GM12878 (cell line): ENCODE measurements around the gene PDZD7. TPM values are rescaled to one million over a fixed set of nuclear protein-coding genes. Genes with fewer than 3 reads are reported as not detected.

Experiments used
- BRCA1 ChIP-seq: IDR thresholded peaks from 2 replicates; pipeline ENCODE4 v1.6.1; 2011; ENCODE audit warnings: low read depth, low read length, improper control_type of control experiment
- CEBPZ ChIP-seq: fragments of 150-350 bp; IDR thresholded peaks from 2 replicates; pipeline ENCODE4 v1.6.1; 2016; ENCODE audit warnings: low read depth, low read length
- EGR1 ChIP-seq, 2 experiments: IDR thresholded peaks; 1 replicate in 1 of 2; 2 replicates in 1 of 2; pipeline ENCODE4 v1.6.1; 2011 to 2012; ENCODE audit warnings: low read depth in 2 of 2, low read length in 2 of 2, borderline replicate concordance in 1 of 2, mild to moderate bottlenecking in 1 of 2, moderate library complexity in 1 of 2
- ELK1 ChIP-seq: IDR thresholded peaks from 2 replicates; pipeline ENCODE4 v1.6.1; 2012; ENCODE audit warnings: low read depth, low read length, improper control_type of control experiment
- ETV6 ChIP-seq, 2 experiments: fragments of 450-650 bp in 1 of 2; IDR thresholded peaks in 1 of 2; conservative IDR thresholded peaks in 1 of 2; 2 replicates each; pipeline ENCODE4 v1.6.1; 2014; ENCODE audit warnings: antibody characterized with exemption in 1 of 2, borderline replicate concordance in 1 of 2, low read depth in 1 of 2, mild to moderate bottlenecking in 1 of 2, moderate library complexity in 1 of 2
- PRDM15 ChIP-seq: fragments of 450-650 bp; formaldehyde crosslinking; IDR thresholded peaks from 2 replicates; pipeline ENCODE4 v1.4.0; 2020; ENCODE audit warnings: mild to moderate bottlenecking, moderate library complexity
- ZBED1 ChIP-seq: IDR thresholded peaks from 2 replicates; pipeline ENCODE4 v1.6.1; 2016; ENCODE audit warnings: borderline replicate concordance
- ZBTB40 ChIP-seq: fragments of 450-650 bp; IDR thresholded peaks from 2 replicates; pipeline ENCODE4 v1.6.1; 2016; ENCODE audit warnings: mild to moderate bottlenecking, moderate library complexity, borderline replicate concordance
- polyA plus RNA-seq, 11 experiments: library from polyadenylated mRNA; depleted of rRNA in 4 of 11; unstranded in 6 of 11; stranded (reverse) in 5 of 11; fragments of >200 nt; fragmentation: Nextera tagmentation in 4 of 11; fragmentation: Illumina TruSeq in 1 of 11; extraction: Ambion mirVana in 4 of 11; extraction: Trizol in 1 of 11; gene quantifications; 1 replicate in 1 of 11; 2 replicates in 10 of 11; pipeline versions ENCODE4 v1.2.1 to v1.2.3, GENCODE V29; 2011 to 2016; ENCODE audit warnings: inconsistent platforms in 2 of 11, missing spikeins in 2 of 11, low read depth in 1 of 11
- total RNA-seq, 4 experiments: library from RNA; depleted of rRNA in 3 of 4; stranded (reverse); fragments of >200 nt in 3 of 4; fragmentation: Illumina TruSeq in 1 of 4; extraction: Trizol in 1 of 4; gene quantifications; 2 replicates each; pipeline versions ENCODE4 v1.2.1 to v1.2.3, GENCODE V29; 2013 to 2021

Gene PDZD7
- total and polyA plus RNA-seq, 10 of the 15 experiments (the other 5 are each of a cell fraction or from before 2014, with no cell fraction given) = 0.01 to 0.20 (median 0.03) TPM; not detected in 7

- no peak for TF ChIP-seq EGR1 (IDR thresholded peaks at IDR 0.05; ENCODE audit: borderline replicate concordance in 1 of 2, low read depth in 2 of 2, low read length in 2 of 2)
- TF ChIP-seq ZBTB40 = no peak
- TF ChIP-seq ETV6 (conservative IDR thresholded peaks at IDR 0.05 in 1 of 2, IDR thresholded peaks at IDR 0.05 in 1 of 2; ENCODE audit: borderline replicate concordance in 1 of 2, low read depth in 1 of 2) = no peak
- TF ChIP-seq ELK1 = no peak
- TF ChIP-seq ZBED1 = no peak
- TF ChIP-seq CEBPZ = no peak
- no peak for TF ChIP-seq PRDM15 (CRISPR knock-in tag)
- no peak for TF ChIP-seq BRCA1
Measured at GRCh38 chr10:101020427-101021075, 10.4 kb downstream of the PDZD7 start (continued).
